CD4-positive, alpha-beta T cell (primary cell): ENCODE measurements around the gene GPC5. TPM values are rescaled to one million over a fixed set of nuclear protein-coding genes. Genes with fewer than 3 reads are reported as not detected.

Source experiments
- ATAC-seq: fragments of 200-7000 bp; cut with Tn5 transposase; one replicate; pipeline ENCODE4 v1.10.0; 2022; ENCODE audit warnings: mild to moderate bottlenecking; ENCODE audit not compliant: poor library complexity
- CTCF ChIA-PET: fragments of 350-600 bp; sonication (Branson Sonifier 250); formaldehyde crosslinking; loops from one replicate; lab custom pipeline; 2021; ENCODE audit warnings: antibody characterized with exemption, inconsistent platforms; lab: Charles Lee
- POLR2A ChIA-PET: fragments of 350-600 bp; sonication (Branson Sonifier 250); formaldehyde crosslinking; loops from one replicate; lab custom pipeline; 2021; ENCODE audit warnings: antibody characterized with exemption, inconsistent platforms; lab: Charles Lee
- DNase-seq, 14 experiments: peaks; one replicate each; pipeline ENCODE4 v3.0.0-alpha.2; 2013 to 2020; ENCODE audit warnings: mixed read lengths in 2 of 14
- H3K27ac ChIP-seq, 2 donors: one replicate each; pipeline versions ENCODE4 v1.5.1 to v1.7.0; 2013; ENCODE audit warnings: low read length in 2 of 2, low read depth in 1 of 2, mild to moderate bottlenecking in 1 of 2
- H3K27me3 ChIP-seq, 2 experiments: 1 replicate in 1 of 2; 2 replicates in 1 of 2; pipeline versions ENCODE4 v1.6.1 to v1.7.0; 2013; ENCODE audit warnings: low read length in 2 of 2, control low read depth in 1 of 2, mild to moderate bottlenecking in 1 of 2, moderate library complexity in 1 of 2; ENCODE audit not compliant: insufficient read depth in 2 of 2, control insufficient read depth in 1 of 2
- H3K36me3 ChIP-seq: one replicate; pipeline ENCODE4 v1.6.1; 2013; ENCODE audit warnings: low read length, control low read depth; ENCODE audit not compliant: insufficient read depth
- H3K4me1 ChIP-seq: one replicate; pipeline ENCODE4 v1.6.1; 2013; ENCODE audit warnings: low read length, control low read depth; ENCODE audit not compliant: insufficient read depth
- H3K4me3 ChIP-seq: one replicate; pipeline ENCODE4 v1.5.1; 2013; ENCODE audit warnings: mild to moderate bottlenecking, low read length, moderate library complexity
- H3K9me3 ChIP-seq, 2 experiments: 1 replicate in 1 of 2; 2 replicates in 1 of 2; pipeline versions ENCODE4 v1.6.1 to v1.7.0; 2013; ENCODE audit warnings: low read length in 2 of 2, mild to moderate bottlenecking in 2 of 2, control low read depth in 1 of 2, moderate library complexity in 1 of 2; ENCODE audit not compliant: control insufficient read depth in 1 of 2, insufficient read depth in 1 of 2
- H3K27ac Mint-ChIP-seq: one replicate; pipeline ENCODE4 v1.8.0; 2020; ENCODE audit warnings: mixed read lengths
- H3K27me3 Mint-ChIP-seq: one replicate; pipeline ENCODE4 v1.8.0; 2021; ENCODE audit warnings: mixed read lengths
- H3K36me3 Mint-ChIP-seq: one replicate; pipeline ENCODE4 v1.8.0; 2021; ENCODE audit warnings: low read depth, mixed read lengths
- H3K4me1 Mint-ChIP-seq: one replicate; pipeline ENCODE4 v1.8.0; 2021; ENCODE audit warnings: low read depth, mixed read lengths
- H3K4me3 Mint-ChIP-seq: one replicate; pipeline ENCODE4 v1.8.0; 2020; ENCODE audit warnings: mild to moderate bottlenecking, mixed read lengths
- H3K9me3 Mint-ChIP-seq: one replicate; pipeline ENCODE4 v1.8.0; 2020; ENCODE audit warnings: mixed read lengths
- CTCF ChIP-seq: fragments of 200-600 bp; IDR thresholded peaks from one replicate; pipeline ENCODE4 v1.8.0; 2022; ENCODE audit warnings: antibody characterized with exemption, mild to moderate bottlenecking
- intact Hi-C, 2 experiments: fragments of 100-400 bp; cut with DNase I in 1 of 2; cut with micrococcal nuclease in 1 of 2; formaldehyde crosslinking; loops; one replicate each; pipeline versions ENCODE4 v1.15.1 to v1.9.0; 2023 to 2025; cut with DNase I, micrococcal nuclease
- total RNA-seq, 174 experiments: library from RNA in 2 of 174; stranded (reverse) in 2 of 174; gene quantifications; one replicate each; pipeline ENCODE4 v1.2.3 and lab custom pipeline; 2021 to 2026

Gene GPC5
- total RNA-seq, 2 experiments from 2014 or later = not detected

DNA sequence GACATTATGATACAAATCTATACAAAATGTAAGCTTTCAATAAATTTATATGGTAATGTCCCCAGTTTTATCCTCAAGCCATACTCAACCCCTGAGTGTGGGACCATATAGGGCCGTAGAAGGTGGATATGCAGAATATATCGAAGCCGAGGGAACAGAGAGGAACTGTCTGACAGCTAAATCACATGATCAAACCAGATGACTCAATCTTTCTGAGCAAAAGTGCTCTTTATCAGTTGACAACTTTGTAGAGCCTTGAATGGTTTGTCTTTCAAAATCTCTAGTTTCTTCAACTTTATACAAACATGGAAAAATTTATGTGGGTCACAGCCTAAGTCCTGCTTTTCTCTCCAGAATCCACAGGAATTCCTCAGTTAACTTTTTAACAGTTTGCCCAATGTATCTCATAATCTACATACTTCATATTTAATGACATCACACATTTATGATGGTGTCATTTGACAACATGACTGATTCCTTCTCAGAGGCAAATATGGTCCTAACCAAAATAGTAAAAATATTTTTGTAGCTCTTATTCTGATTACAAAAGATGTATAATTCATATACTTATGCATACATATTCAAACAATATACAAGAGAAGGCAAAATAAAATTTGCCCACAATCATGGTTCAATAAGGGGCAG is 1155.2 kb downstream of the GPC5 start:
- Mint-ChIP-seq H3K4me3 (no peak overlapping the region), H3K4me1 (no peaks in the 10 kb centered on the region), H3K27me3 (no peaks in the 10 kb centered on the region), H3K9me3 (peaks cover 7% of the 10 kb centered on the region), H3K36me3 (no peaks in the 10 kb centered on the region), H3K27ac (no peak overlapping the region)
- Histone ChIP-seq H3K4me1 (no peaks in the 10 kb centered on the region), H3K9me3 (no peaks in the 10 kb centered on the region), H3K36me3 (no peaks in the 10 kb centered on the region), H3K27ac (no peak overlapping the region), H3K4me3 (no peak overlapping the region), H3K27me3 (no peaks in the 10 kb centered on the region)
- CTCF ChIA-PET = no interaction called here
- intact Hi-C loops = no loop called here
- TF ChIP-seq CTCF = no peak
- DNase-seq (no peak), ATAC-seq (no peak)
- POLR2A ChIA-PET = no interaction called here

DNA sequence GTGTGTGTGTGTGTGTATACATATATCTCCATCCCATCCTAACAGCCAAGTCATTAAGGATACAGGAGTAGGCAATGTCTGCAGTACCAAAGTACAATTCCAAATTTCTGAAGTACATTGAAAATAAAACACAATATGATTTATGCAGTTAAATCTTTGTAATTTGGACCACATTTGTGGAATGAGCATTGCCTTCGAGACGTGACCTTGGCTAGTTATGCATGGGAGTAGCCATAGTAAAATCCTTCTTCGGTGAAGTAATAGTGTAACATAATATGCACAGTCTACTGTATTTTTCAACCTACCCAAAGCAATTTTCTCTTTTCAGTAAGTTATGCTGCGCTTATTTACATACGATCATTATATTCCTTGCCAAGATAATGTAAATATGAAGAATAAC is 1162.5 kb downstream of the GPC5 start:
- Histone ChIP-seq H3K27ac (no peak overlapping the region), H3K36me3 (no peaks in the 10 kb centered on the region), H3K4me1 (no peaks in the 10 kb centered on the region), H3K9me3 (no peaks in the 10 kb centered on the region), H3K27me3 (no peaks in the 10 kb centered on the region), H3K4me3 (no peak overlapping the region)
- ChIA-PET POLR2A (no interaction called here), CTCF (no interaction called here)
- no peaks in the 10 kb centered on the region for H3K4me1 Mint-ChIP-seq
- no peak for DNase-seq
- ATAC-seq = no peak
- no peak overlapping the region for H3K27ac Mint-ChIP-seq
- peaks cover 12% of the 10 kb centered on the region for H3K9me3 Mint-ChIP-seq
- no peaks in the 10 kb centered on the region for H3K27me3 Mint-ChIP-seq
- H3K4me3 Mint-ChIP-seq = no peak overlapping the region
- no peak for TF ChIP-seq CTCF
- H3K36me3 Mint-ChIP-seq = no peaks in the 10 kb centered on the region
- intact Hi-C loops = no loop called here

- H3K36me3 ChIP-seq = no peaks in the 10 kb centered on the region
- POLR2A ChIA-PET = no interaction called here
- CTCF ChIA-PET = no interaction called here
- Mint-ChIP-seq H3K4me1 (no peaks in the 10 kb centered on the region), H3K36me3 (no peaks in the 10 kb centered on the region), H3K4me3 (no peak overlapping the region), H3K27ac (no peak overlapping the region), H3K9me3 (peaks cover 6% of the 10 kb centered on the region), H3K27me3 (no peaks in the 10 kb centered on the region)
- no peak overlapping the region for H3K4me3 ChIP-seq
- DNase-seq (no peak), ATAC-seq (no peak)
- no peaks in the 10 kb centered on the region for H3K9me3 ChIP-seq
- TF ChIP-seq CTCF = no peak
- H3K4me1 ChIP-seq = no peaks in the 10 kb centered on the region
- H3K27me3 ChIP-seq = no peaks in the 10 kb centered on the region
- intact Hi-C loops = no loop called here
- H3K27ac ChIP-seq = no peak overlapping the region
Observed at GRCh38 chr13:92564942-92565341, 1166.5 kb downstream of the GPC5 start.
